ENCODE results near the gene NCOR1.

DNA sequence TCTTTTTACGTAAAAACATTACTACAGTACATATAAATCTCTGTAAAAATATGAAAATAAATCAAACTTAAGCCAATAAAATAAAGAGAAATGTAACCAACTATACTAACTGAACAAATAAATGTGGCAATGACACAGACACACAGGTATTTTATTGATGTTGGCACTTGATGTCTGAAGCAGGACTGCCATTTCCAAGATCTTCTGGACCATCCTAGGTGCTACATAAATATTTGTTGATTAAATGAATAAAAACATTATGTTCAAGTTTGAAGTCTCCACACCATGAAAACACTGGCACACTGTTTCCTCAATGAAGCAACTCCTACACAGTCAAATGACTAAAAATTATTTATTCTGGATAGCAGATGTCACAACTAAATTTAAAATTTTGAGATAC, 106.9 kb downstream of the NCOR1 start:
- TF ChIP-seq POLR2A (IDR thresholded peaks at IDR 0.05; ENCODE audit: low read length) (no peak), GATA1 (IDR thresholded peaks at IDR 0.05; ENCODE audit: low read depth, low read length) (no peak)

Measured in erythroblast (primary cell).